ENCODE data around the gene C1orf174.

GRCh38 chr1:3945916-3946840, 46.1 kb upstream of the C1orf174 start:
- TF ChIP-seq, protein P1, sequence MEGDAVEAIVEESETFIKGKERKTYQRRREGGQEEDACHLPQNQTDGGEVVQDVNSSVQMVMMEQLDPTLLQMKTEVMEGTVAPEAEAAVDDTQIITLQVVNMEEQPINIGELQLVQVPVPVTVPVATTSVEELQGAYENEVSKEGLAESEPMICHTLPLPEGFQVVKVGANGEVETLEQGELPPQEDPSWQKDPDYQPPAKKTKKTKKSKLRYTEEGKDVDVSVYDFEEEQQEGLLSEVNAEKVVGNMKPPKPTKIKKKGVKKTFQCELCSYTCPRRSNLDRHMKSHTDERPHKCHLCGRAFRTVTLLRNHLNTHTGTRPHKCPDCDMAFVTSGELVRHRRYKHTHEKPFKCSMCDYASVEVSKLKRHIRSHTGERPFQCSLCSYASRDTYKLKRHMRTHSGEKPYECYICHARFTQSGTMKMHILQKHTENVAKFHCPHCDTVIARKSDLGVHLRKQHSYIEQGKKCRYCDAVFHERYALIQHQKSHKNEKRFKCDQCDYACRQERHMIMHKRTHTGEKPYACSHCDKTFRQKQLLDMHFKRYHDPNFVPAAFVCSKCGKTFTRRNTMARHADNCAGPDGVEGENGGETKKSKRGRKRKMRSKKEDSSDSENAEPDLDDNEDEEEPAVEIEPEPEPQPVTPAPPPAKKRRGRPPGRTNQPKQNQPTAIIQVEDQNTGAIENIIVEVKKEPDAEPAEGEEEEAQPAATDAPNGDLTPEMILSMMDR (IDR thresholded peaks at IDR 0.05; ENCODE audit: insufficient read depth, low read length, poor library complexity, severe bottlenecking), result no peak
- no peak for TF ChIP-seq EZH2phosphoT487 (conservative IDR thresholded peaks at IDR 0.05; ENCODE audit: low read length)
